Lower lobe of right lung (tissue), 2 donors: Measurements from ENCODE around the gene ITGB3BP. TPM values are rescaled to one million over a fixed set of nuclear protein-coding genes. Genes with fewer than 3 reads are reported as not detected.
A peak's percentile ranks its signal among the peaks of the same experiment; 100 is the strongest.

Experiments used
- ATAC-seq, 2 donors: fragments of 200-7000 bp; cut with Tn5 transposase; one replicate each; pipeline ENCODE4 v1.9.1; 2020 to 2022; ENCODE audit warnings: mild to moderate bottlenecking in 2 of 2, moderate library complexity in 2 of 2
- DNase-seq: peaks from one replicate; pipeline ENCODE4 v3.0.0-alpha.2; 2020
- H3K27ac ChIP-seq: fragments of 200-600 bp; one replicate; pipeline ENCODE4 v1.8.0; 2022
- H3K27me3 ChIP-seq: fragments of 200-600 bp; one replicate; pipeline ENCODE4 v1.8.0; 2022; ENCODE audit warnings: low read depth
- H3K36me3 ChIP-seq: fragments of 200-600 bp; one replicate; pipeline ENCODE4 v1.8.0; 2022; ENCODE audit warnings: mild to moderate bottlenecking
- H3K4me1 ChIP-seq: fragments of 200-600 bp; one replicate; pipeline ENCODE4 v1.8.0; 2022
- H3K4me3 ChIP-seq: fragments of 200-600 bp; one replicate; pipeline ENCODE4 v1.8.0; 2022; ENCODE audit warnings: mild to moderate bottlenecking
- H3K9me3 ChIP-seq: fragments of 200-600 bp; one replicate; pipeline ENCODE4 v1.8.0; 2022
- intact Hi-C: fragments of 100-400 bp; cut with DNase I; formaldehyde crosslinking; loops from one replicate; pipeline ENCODE4 v1.11.0; 2022
- total RNA-seq: library from RNA; stranded (reverse); fragmentation: NEBNext Ultra II Directional; extraction: Animal tissue kit (Norgen Biotek cat#: 25700); gene quantifications from one replicate; pipeline ENCODE4 v1.2.1, GENCODE V29; 2021
- TF ChIP-seq, protein P1 (sequence below): fragments of 200-600 bp; IDR thresholded peaks from one replicate; pipeline ENCODE4 v1.8.0; 2022; ENCODE audit warnings: antibody characterized with exemption, mild to moderate bottlenecking
- donor health status: DM: no; HTN: yes; CAD: no; lungs with severe emphysema.

Gene ITGB3BP
- total RNA-seq, 1 donor from 2014 or later: 18.5 TPM

DNA sequence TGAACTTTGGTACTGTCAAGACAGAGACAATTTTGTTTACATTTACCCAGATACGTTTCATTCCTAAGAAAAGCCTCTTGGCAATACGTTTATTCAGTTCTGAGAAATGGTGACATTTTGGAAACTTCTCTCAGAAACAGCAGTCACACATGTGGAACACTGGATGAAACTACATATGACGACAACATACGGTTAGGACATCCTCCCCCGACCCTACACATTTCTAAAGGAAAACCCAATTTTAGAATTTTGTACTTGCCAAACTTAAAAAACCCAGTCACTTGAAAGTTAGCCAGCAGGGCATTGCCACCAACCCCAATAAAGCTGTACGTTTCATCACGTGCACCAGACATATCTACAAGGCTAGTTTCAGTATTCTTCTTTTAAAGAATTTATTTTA lies 56.8 kb downstream of the ITGB3BP start:
- TF ChIP-seq, protein P1, sequence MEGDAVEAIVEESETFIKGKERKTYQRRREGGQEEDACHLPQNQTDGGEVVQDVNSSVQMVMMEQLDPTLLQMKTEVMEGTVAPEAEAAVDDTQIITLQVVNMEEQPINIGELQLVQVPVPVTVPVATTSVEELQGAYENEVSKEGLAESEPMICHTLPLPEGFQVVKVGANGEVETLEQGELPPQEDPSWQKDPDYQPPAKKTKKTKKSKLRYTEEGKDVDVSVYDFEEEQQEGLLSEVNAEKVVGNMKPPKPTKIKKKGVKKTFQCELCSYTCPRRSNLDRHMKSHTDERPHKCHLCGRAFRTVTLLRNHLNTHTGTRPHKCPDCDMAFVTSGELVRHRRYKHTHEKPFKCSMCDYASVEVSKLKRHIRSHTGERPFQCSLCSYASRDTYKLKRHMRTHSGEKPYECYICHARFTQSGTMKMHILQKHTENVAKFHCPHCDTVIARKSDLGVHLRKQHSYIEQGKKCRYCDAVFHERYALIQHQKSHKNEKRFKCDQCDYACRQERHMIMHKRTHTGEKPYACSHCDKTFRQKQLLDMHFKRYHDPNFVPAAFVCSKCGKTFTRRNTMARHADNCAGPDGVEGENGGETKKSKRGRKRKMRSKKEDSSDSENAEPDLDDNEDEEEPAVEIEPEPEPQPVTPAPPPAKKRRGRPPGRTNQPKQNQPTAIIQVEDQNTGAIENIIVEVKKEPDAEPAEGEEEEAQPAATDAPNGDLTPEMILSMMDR: no peak
- H3K4me1 ChIP-seq: no peaks in the 10 kb centered on the region
- no peak overlapping the region for H3K27ac ChIP-seq
- DNase-seq (no peak), ATAC-seq (no peak)
- H3K4me3 ChIP-seq: no peak overlapping the region
- H3K9me3 ChIP-seq: peaks cover 11% of the 10 kb centered on the region
- no peaks in the 10 kb centered on the region for H3K36me3 ChIP-seq
- H3K27me3 ChIP-seq: no peaks in the 10 kb centered on the region
- intact Hi-C loops: no loop called here

DNA sequence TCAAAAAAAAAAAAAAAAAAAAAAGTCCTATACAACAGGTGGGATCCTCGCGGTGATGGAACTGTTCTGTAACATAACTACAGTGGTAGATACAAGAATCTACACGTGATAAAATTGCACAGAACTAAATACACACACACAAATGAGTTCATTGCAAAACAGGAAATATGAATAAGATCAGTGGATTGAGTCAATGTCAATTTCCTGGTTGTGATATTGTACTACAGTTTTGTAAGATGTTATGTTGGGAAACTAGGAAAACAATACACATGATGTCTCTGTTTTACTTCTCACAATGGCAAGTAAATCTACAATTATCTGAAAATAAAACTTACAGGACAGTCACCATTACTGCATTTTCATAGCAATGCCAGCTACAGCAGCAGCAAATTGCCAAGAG lies 59.8 kb downstream of the ITGB3BP start:
- Histone ChIP-seq H3K9me3 (peaks cover 11% of the 10 kb centered on the region), H3K27me3 (no peaks in the 10 kb centered on the region), H3K27ac (no peak overlapping the region), H3K36me3 (no peaks in the 10 kb centered on the region), H3K4me3 (no peak overlapping the region), H3K4me1 (no peaks in the 10 kb centered on the region)
- ATAC-seq: peak; percentile 29 to 51
- TF ChIP-seq, protein P1: no peak
- intact Hi-C loops: no loop called here
- DNase-seq: no peak

DNA sequence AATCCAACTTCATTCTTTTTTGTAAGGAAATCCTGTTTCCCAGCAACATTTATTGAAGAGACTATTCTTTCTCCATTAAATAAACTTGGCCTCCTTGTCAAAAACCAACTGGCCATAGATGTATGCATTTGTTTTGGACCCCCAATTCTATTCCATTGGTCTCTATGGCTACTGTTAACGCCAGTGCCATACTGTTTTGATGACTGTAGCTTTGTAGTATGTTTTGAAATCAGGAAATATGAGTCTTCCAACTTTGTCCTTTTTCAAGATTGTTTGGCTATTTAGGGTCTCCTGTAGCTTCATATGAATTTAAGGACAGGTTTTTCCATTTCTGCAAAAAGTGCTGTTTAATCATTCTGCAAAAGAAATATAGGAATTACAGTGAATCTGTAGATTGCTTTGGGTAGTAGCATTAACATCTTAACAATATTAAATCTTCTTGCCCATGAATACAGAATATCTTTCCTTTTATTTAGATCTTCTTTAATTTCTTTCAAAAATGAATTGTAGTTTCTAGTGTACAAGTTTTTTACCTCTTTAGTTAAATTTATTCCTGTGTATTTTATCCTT lies 61.3 kb downstream of the ITGB3BP start:
- DNase-seq: no peak
- Histone ChIP-seq H3K4me1 (no peaks in the 10 kb centered on the region), H3K27ac (no peak overlapping the region), H3K27me3 (no peaks in the 10 kb centered on the region), H3K36me3 (no peaks in the 10 kb centered on the region), H3K9me3 (peaks cover 11% of the 10 kb centered on the region), H3K4me3 (no peak overlapping the region)
- ATAC-seq: no peak
- intact Hi-C loops: no loop called here
- TF ChIP-seq, protein P1: no peak

DNA sequence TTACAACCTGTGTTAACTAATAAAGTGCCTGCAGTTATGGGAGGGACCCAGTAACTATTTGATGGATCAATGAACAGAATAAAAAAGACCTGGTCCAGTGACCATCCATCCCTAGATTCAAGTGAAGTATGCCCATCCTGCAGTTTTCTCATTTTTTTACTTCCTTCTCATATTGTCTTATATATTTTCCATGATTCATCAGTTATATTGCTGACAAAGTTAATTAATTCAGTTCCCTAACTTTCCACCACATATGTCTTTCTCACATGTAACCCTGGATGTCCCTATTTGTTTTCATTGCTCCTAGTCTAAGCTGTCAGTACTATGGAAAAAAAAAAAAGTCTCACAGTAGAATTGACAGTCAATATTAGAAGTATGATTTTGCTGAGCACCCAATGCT lies 64.3 kb downstream of the ITGB3BP start:
- no peak overlapping the region for H3K27ac ChIP-seq
- no peaks in the 10 kb centered on the region for H3K4me1 ChIP-seq
- no peak for ATAC-seq
- H3K9me3 ChIP-seq: peaks cover 11% of the 10 kb centered on the region
- intact Hi-C loops: no loop called here
- H3K4me3 ChIP-seq: no peak overlapping the region
- H3K27me3 ChIP-seq: no peaks in the 10 kb centered on the region
- no peak for DNase-seq
- TF ChIP-seq, protein P1: no peak
- H3K36me3 ChIP-seq: no peaks in the 10 kb centered on the region

DNA sequence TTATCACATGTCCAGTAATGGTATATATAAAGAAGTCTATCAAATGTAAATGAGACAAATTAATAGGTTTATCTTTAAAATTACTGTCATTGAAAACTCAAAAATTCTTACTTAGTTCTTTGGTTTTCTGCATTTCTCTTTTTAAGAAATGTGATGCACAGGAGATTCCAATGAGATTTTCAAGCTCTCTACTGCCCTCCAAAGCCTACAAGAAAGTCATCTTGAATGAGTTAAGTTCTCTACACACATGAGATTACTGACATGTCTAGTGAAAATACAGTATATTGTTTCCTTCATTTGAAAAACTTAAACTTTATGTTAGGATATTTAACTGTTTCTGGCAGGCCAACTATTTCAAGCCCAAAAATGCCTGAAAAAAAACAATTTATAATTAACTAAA lies 68.8 kb downstream of the ITGB3BP start:
- no peaks in the 10 kb centered on the region for H3K27me3 ChIP-seq
- no peaks in the 10 kb centered on the region for H3K36me3 ChIP-seq
- ATAC-seq (no peak), DNase-seq (no peak)
- no peaks in the 10 kb centered on the region for H3K9me3 ChIP-seq
- H3K4me3 ChIP-seq: no peak overlapping the region
- H3K27ac ChIP-seq: no peak overlapping the region
- TF ChIP-seq, protein P1: no peak
- H3K4me1 ChIP-seq: no peaks in the 10 kb centered on the region
- intact Hi-C loops: no loop called here
